ENCODE results near the gene OR51B4.
"Not testable (repeated sequence)": the region's sequence is repeated elsewhere in the genome, so short reads cannot be mapped to it uniquely, and the experiment has no call there.

The OR51B4 gene

DNA sequence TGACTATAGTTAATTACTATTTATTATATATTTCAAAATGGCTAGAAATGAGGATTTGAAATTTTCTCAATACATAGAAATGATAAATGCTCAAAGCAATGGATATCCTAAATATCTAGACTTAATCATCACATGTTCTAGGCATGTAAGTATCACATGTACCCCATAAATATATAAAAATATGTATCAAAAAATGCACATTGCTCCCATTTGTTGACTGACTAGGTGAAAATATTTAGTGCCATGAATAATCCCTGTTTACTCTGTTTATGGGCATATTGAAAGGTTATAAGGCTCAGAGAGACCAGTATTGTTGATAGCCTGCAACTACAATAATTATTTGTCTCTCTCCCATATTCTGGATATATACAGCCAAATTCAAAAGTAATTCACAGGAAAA, 35.1 kb downstream of the OR51B4 start:
- Histone ChIP-seq H3K36me3 (ENCODE audit: control insufficient read depth in 1 of 2, insufficient read depth in 2 of 2, low read length in 2 of 2) (no peaks in the 10 kb centered on the region), H3K27me3 (ENCODE audit: low read depth, low read length) (no peaks in the 10 kb centered on the region), H3K27ac (ENCODE audit: low read length) (no peak overlapping the region), H3K4me3 (ENCODE audit: low read depth in 1 of 2, low read length in 2 of 2) (no peak overlapping the region), H3K9me3 (ENCODE audit: control insufficient read depth in 1 of 2, low read length in 2 of 2) (no peaks in the 10 kb centered on the region), H3K4me1 (ENCODE audit: control insufficient read depth in 1 of 2, insufficient read depth in 2 of 2, low read length in 2 of 2) (no peaks in the 10 kb centered on the region)

DNA sequence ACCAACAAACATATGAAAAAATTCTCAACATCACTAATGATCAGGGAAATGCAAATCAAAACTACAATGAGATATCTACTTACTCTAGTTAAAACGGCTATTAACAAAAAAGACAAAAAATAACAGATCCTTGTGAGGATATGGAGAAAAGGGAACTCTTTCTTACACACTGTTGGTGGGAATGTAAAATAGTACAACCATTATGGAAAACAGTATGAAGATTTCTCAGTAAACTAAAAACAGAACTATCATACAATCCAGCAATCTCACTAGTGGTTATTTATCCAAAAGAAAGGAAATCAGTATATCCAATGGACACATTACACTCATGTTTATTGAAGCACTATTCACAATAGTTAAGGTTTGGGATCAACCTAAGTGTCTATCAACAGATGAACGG, 35.9 kb downstream of the OR51B4 start:
- Histone ChIP-seq H3K27me3 (ENCODE audit: low read depth, low read length) (no peaks in the 10 kb centered on the region), H3K4me1 (ENCODE audit: control insufficient read depth in 1 of 2, insufficient read depth in 2 of 2, low read length in 2 of 2) (no peaks in the 10 kb centered on the region)

DNA sequence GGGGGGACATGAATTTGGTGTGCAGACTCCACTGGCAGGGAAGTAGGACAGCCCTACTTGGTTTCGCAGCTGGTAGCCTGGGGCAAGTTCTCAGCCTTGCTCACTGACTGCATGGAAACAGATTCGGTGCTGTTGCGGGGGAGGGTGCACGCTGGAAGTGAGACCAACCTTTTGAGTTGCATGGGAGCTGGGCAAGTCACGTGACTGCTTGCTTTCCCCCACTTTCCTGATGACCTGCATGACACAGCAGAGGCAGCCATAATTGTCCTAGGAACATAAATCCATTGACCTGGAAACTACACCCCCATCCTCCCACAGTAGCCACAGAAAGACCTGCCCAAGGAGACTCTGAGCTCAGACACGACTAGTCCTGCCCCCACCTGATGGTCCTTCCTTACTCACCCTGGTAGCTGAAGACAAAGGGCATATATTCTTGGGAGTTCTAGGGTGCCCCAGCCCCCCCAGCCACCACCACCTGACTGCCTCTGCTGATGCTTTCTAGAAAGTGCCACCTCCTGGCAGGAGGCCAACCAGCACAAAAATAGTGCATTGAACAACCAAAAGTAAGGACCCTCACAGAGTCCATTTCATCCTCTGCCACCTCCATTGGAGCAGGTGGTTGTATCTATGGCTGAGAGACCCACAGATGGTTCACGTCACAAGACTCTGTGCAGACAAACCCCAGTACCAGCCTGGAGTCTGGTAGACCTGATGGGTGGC, 43.0 kb downstream of the OR51B4 start:
- H3K27ac ChIP-seq (ENCODE audit: low read length): no peak overlapping the region
- no peaks in the 10 kb centered on the region for H3K4me1 ChIP-seq (ENCODE audit: control insufficient read depth in 1 of 2, insufficient read depth in 2 of 2, low read length in 2 of 2)
- H3K36me3 ChIP-seq (ENCODE audit: control insufficient read depth in 1 of 2, insufficient read depth in 2 of 2, low read length in 2 of 2): no peaks in the 10 kb centered on the region
- H3K27me3 ChIP-seq (ENCODE audit: low read depth, low read length): no peaks in the 10 kb centered on the region
- no peak overlapping the region for H3K4me3 ChIP-seq (ENCODE audit: low read depth in 1 of 2, low read length in 2 of 2)
- peaks cover 0 to 2% of the 10 kb centered on the region in 2 donors for H3K9me3 ChIP-seq (ENCODE audit: control insufficient read depth in 1 of 2, low read length in 2 of 2)

More for the DNA sequence above, 35.9 kb downstream of the OR51B4 start:
- Histone ChIP-seq H3K36me3 (ENCODE audit: control insufficient read depth in 1 of 2, insufficient read depth in 2 of 2, low read length in 2 of 2) (no peaks in the 10 kb centered on the region), H3K9me3 (ENCODE audit: control insufficient read depth in 1 of 2, low read length in 2 of 2) (no peaks in the 10 kb centered on the region), H3K27ac (ENCODE audit: low read length) (no peak overlapping the region), H3K4me3 (ENCODE audit: low read depth in 1 of 2, low read length in 2 of 2) (no peak overlapping the region)

DNA sequence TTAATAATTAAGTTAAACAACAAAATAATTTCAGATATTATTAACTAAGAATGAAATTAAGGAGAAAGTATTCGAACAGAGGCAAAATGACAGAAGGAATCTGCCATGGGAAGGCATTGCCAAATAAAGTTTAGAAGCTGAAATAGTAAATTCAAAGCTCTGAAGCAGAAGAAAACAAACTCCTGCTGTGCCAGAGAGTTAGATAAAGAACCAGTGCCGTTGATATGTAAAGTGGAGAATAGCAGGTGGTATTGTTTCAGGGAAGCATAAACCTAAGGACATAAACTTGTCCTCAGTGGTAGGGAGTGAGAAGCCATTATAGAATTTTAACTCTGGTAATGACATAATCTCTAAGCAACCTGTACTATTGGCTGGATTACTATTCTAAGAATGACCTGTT, 44.5 kb downstream of the OR51B4 start:
- H3K27me3 ChIP-seq (ENCODE audit: low read depth, low read length): no peaks in the 10 kb centered on the region
- no peak overlapping the region for H3K27ac ChIP-seq (ENCODE audit: low read length)
- no peak overlapping the region for H3K4me3 ChIP-seq (ENCODE audit: low read depth in 1 of 2, low read length in 2 of 2)
- H3K9me3 ChIP-seq (ENCODE audit: control insufficient read depth in 1 of 2, low read length in 2 of 2): peaks cover 0 to 2% of the 10 kb centered on the region in 2 donors
- no peaks in the 10 kb centered on the region for H3K36me3 ChIP-seq (ENCODE audit: control insufficient read depth in 1 of 2, insufficient read depth in 2 of 2, low read length in 2 of 2)
- no peaks in the 10 kb centered on the region for H3K4me1 ChIP-seq (ENCODE audit: control insufficient read depth in 1 of 2, insufficient read depth in 2 of 2, low read length in 2 of 2)

- H3K4me1 ChIP-seq (ENCODE audit: control insufficient read depth in 1 of 2, insufficient read depth in 2 of 2, low read length in 2 of 2); H3K9me3 ChIP-seq (ENCODE audit: control insufficient read depth in 1 of 2, low read length in 2 of 2): not testable (repeated sequence)
Measured at GRCh38 chr11:5254646-5255413, 46.9 kb downstream of the OR51B4 start, which contains the start of gene HBG2. Gene HBG2, minus strand, starts transcription at chr11:5254781. Its CDS starts 53 bp downstream, at chr11:5254728.

GRCh38 chr11:5254023-5254422, 47.7 kb downstream of the OR51B4 start:
- not testable (repeated sequence) for H3K4me3 ChIP-seq (ENCODE audit: low read depth in 1 of 2, low read length in 2 of 2); H3K36me3 ChIP-seq (ENCODE audit: control insufficient read depth in 1 of 2, insufficient read depth in 2 of 2, low read length in 2 of 2); H3K27me3 ChIP-seq (ENCODE audit: low read depth, low read length); H3K4me1 ChIP-seq (ENCODE audit: control insufficient read depth in 1 of 2, insufficient read depth in 2 of 2, low read length in 2 of 2); H3K9me3 ChIP-seq (ENCODE audit: control insufficient read depth in 1 of 2, low read length in 2 of 2); H3K27ac ChIP-seq (ENCODE audit: low read length)

More at GRCh38 chr11:5254646-5255413, 46.9 kb downstream of the OR51B4 start, which contains the start of gene HBG2:
- H3K27me3 ChIP-seq (ENCODE audit: low read depth, low read length); H3K27ac ChIP-seq (ENCODE audit: low read length); H3K4me3 ChIP-seq (ENCODE audit: low read depth in 1 of 2, low read length in 2 of 2); H3K36me3 ChIP-seq (ENCODE audit: control insufficient read depth in 1 of 2, insufficient read depth in 2 of 2, low read length in 2 of 2): not testable (repeated sequence)

DNA sequence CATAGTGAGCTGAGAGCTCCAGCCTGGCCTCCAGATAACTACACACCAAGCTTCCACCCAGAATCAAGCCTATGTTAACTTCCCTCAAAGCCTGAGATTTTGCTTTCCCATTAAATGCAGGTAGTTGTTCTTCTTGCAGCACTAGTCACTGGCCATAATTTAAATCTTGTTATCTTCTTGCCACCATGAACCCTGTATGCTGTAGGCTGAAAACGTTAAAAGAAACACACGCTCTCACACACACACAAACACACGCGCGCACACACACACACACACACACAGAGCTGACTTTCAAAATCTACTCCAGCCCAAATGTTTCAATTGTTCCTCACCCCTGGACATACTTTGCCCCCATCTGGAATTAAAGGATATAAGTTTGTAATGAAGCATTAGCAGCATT, 48.3 kb downstream of the OR51B4 start:
- H3K4me3 ChIP-seq (ENCODE audit: low read depth in 1 of 2, low read length in 2 of 2); H3K27ac ChIP-seq (ENCODE audit: low read length); H3K27me3 ChIP-seq (ENCODE audit: low read depth, low read length); H3K4me1 ChIP-seq (ENCODE audit: control insufficient read depth in 1 of 2, insufficient read depth in 2 of 2, low read length in 2 of 2); H3K36me3 ChIP-seq (ENCODE audit: control insufficient read depth in 1 of 2, insufficient read depth in 2 of 2, low read length in 2 of 2); H3K9me3 ChIP-seq (ENCODE audit: control insufficient read depth in 1 of 2, low read length in 2 of 2): not testable (repeated sequence)

- Histone ChIP-seq H3K36me3 (ENCODE audit: control insufficient read depth in 1 of 2, insufficient read depth in 2 of 2, low read length in 2 of 2) (no peaks in the 10 kb centered on the region), H3K4me1 (ENCODE audit: control insufficient read depth in 1 of 2, insufficient read depth in 2 of 2, low read length in 2 of 2) (no peaks in the 10 kb centered on the region)
Measured at GRCh38 chr11:5252919-5253265, 48.9 kb downstream of the OR51B4 start.

DNA sequence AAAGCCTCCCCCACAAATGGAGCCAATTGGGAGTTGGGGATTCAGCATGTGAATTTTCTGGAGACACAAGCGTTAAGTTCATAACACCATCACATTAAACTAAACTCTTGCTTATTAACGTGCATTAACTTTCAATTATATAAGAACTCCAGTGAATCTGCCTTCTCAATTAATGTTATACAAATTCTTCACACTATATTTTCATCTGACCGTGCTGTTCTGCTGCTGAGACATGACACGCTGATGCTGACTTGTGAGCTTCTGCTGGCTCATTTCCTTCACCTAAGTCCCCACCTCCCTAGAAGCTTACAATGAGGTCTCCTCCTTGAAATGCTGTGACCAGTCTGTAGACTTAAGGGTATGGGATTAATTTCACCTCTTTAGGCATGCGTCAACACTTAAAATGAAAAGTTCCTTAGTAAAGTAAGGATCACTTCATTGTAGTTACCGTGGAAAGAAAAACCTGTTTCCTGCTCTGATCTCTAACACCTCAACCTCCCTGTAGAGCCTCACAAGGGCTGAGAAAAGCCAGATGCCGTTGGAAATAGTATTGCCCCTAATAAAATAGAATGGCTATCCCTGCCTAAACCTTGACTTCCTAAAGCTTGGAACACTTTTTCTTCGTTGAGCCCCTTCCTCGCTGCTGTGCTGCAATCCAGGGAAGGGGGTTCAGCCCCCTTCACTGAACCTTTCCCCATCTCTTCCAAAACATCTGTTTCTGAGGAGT, 49.4 kb downstream of the OR51B4 start:
- Histone ChIP-seq H3K4me3 (ENCODE audit: low read depth in 1 of 2, low read length in 2 of 2) (no peak overlapping the region), H3K27ac (ENCODE audit: low read length) (no peak overlapping the region), H3K4me1 (ENCODE audit: control insufficient read depth in 1 of 2, insufficient read depth in 2 of 2, low read length in 2 of 2) (no peaks in the 10 kb centered on the region), H3K36me3 (ENCODE audit: control insufficient read depth in 1 of 2, insufficient read depth in 2 of 2, low read length in 2 of 2) (no peaks in the 10 kb centered on the region), H3K27me3 (ENCODE audit: low read depth, low read length) (no peaks in the 10 kb centered on the region), H3K9me3 (ENCODE audit: control insufficient read depth in 1 of 2, low read length in 2 of 2) (no peaks in the 10 kb centered on the region)

More at GRCh38 chr11:5252919-5253265, 48.9 kb downstream of the OR51B4 start:
- Histone ChIP-seq H3K4me3 (ENCODE audit: low read depth in 1 of 2, low read length in 2 of 2) (no peak overlapping the region), H3K27ac (ENCODE audit: low read length) (no peak overlapping the region), H3K9me3 (ENCODE audit: control insufficient read depth in 1 of 2, low read length in 2 of 2) (no peaks in the 10 kb centered on the region), H3K27me3 (ENCODE audit: low read depth, low read length) (no peaks in the 10 kb centered on the region)

DNA sequence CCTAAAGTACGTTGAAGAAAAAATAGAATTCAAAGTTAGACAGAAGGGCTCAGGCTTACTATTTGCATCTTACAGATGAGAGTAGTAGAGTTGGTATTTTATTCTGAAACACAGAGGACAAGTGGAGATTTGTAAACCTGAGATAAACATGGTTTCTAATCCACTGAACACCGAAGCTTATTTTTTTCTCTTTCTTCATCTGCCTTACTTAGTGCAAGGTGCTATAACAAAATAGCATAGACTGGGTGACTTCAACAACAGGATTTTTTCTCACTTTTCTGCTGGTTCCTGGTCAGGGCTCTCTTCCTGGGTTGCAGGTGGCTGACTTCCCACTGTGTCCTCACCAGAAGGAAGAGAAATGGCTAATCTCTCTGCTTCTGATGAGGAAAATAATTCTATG, 50.0 kb downstream of the OR51B4 start:
- no peak overlapping the region for H3K4me3 ChIP-seq (ENCODE audit: low read depth in 1 of 2, low read length in 2 of 2)
- H3K4me1 ChIP-seq (ENCODE audit: control insufficient read depth in 1 of 2, insufficient read depth in 2 of 2, low read length in 2 of 2): no peaks in the 10 kb centered on the region
- no peaks in the 10 kb centered on the region for H3K36me3 ChIP-seq (ENCODE audit: control insufficient read depth in 1 of 2, insufficient read depth in 2 of 2, low read length in 2 of 2)
- H3K27ac ChIP-seq (ENCODE audit: low read length): no peak overlapping the region
- no peaks in the 10 kb centered on the region for H3K9me3 ChIP-seq (ENCODE audit: control insufficient read depth in 1 of 2, low read length in 2 of 2)
- no peaks in the 10 kb centered on the region for H3K27me3 ChIP-seq (ENCODE audit: low read depth, low read length)

Data from muscle layer of duodenum (tissue), 2 donors.